Fibroblast of mammary gland (primary cell): Measurements from ENCODE around the gene GIPC1.

Experiments used
- DNase-seq: peaks from one replicate; pipeline ENCODE4 v3.0.0-alpha.2; 2010; ENCODE audit warnings: low read depth
- H3K4me3 ChIP-seq: 2 replicates; pipeline ENCODE4 v1.5.1; 2011; ENCODE audit warnings: low read depth, mild to moderate bottlenecking, low read length, moderate library complexity; ENCODE audit not compliant: control insufficient read depth
- CTCF ChIP-seq: conservative IDR thresholded peaks from 2 replicates; pipeline ENCODE4 v1.5.1; 2011; ENCODE audit warnings: low read depth, low read length, inconsistent platforms; ENCODE audit not compliant: control insufficient read depth, insufficient read depth

GIPC1 gene

GRCh38 chr19:14450876-14451275 lies 45.1 kb downstream of the GIPC1 start:
- DNase-seq: no peak
- H3K4me3 ChIP-seq: no peak overlapping the region
- TF ChIP-seq CTCF: no peak

- no peak overlapping the region for H3K4me3 ChIP-seq
- peak; percentile 63 for DNase-seq
- no peak for TF ChIP-seq CTCF
Observed at GRCh38 chr19:14450168-14450874, 45.6 kb downstream of the GIPC1 start.

- DNase-seq: no peak
- TF ChIP-seq CTCF: no peak
- no peak overlapping the region for H3K4me3 ChIP-seq
Observed at GRCh38 chr19:14449321-14449720, 46.6 kb downstream of the GIPC1 start.

- no peak for DNase-seq
- TF ChIP-seq CTCF: no peak
- no peak overlapping the region for H3K4me3 ChIP-seq
Observed at GRCh38 chr19:14446336-14447036, 49.4 kb downstream of the GIPC1 start.

- no peak for DNase-seq
- TF ChIP-seq CTCF: no peak
- no peak overlapping the region for H3K4me3 ChIP-seq
Observed at GRCh38 chr19:14443632-14444216, 52.2 kb downstream of the GIPC1 start.

- H3K4me3 ChIP-seq: no peak overlapping the region
- no peak for TF ChIP-seq CTCF
- DNase-seq: no peak
Observed at GRCh38 chr19:14442891-14443631, 52.9 kb downstream of the GIPC1 start.
